A673 (cell line): ENCODE results near the gene MOGAT2.

Source experiments
- CTCF ChIP-seq: fragments of 300-800, 200-600 bp; sonication (generic); conservative IDR thresholded peaks from 2 replicates; pipeline ENCODE4 v1.5.1; 2017; ENCODE audit warnings: low read depth, mild to moderate bottlenecking, antibody characterized with exemption, low read length, moderate library complexity, mixed read lengths
- EZH2 ChIP-seq: fragments of 200-600 bp; sonication (generic); IDR thresholded peaks from 2 replicates; pipeline ENCODE4 v1.6.1; 2017; ENCODE audit warnings: borderline replicate concordance, low read depth, mild to moderate bottlenecking, mixed read lengths, antibody characterized with exemption, low read length; ENCODE audit not compliant: poor library complexity, severe bottlenecking

DNA sequence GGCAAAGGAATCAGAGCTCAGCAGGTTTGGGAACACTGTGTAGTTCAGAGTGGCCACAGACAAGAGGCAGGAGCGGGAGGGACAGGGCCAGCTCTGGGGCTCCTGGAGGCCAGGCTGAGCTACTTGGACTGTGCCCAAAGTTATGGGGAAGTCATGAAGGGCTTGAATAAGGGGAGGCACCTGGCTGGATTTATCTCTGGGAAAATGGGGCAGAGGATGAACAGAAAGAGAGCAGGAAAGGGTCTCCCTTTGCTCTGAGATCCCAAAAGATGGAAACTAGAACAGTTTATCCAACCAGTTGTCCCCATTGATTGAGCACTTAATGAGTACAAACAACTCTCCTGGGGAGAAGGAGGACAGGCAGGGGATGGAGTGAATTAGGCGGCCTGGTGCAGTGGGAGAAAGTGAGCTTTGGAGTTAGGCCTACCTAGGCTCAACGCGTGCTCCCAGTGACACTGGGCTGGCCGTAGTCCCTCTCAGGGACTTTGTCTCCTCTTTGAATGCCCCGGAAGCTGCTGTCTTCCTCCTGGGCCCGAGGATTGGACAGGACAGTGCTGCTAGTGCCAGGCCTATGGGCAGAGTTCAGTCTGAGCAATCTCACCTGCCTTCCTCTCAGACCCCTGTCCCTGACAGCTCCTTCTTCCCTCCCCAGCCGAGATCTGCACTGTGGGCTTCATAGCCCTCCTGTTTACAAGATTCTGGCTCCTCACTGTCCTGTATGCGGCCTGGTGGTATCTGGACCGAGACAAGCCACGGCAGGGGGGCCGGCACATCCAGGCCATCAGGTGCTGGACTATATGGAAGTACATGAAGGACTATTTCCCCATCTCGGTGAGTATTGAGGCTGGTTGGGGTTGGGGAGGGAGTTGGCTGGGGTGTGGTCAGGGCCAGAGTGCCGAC, 2.0 kb downstream of the MOGAT2 start:
- TF ChIP-seq CTCF = no peak
- no peak for TF ChIP-seq EZH2
